ENCODE measurements around the gene PPIF.

PPIF gene

DNA sequence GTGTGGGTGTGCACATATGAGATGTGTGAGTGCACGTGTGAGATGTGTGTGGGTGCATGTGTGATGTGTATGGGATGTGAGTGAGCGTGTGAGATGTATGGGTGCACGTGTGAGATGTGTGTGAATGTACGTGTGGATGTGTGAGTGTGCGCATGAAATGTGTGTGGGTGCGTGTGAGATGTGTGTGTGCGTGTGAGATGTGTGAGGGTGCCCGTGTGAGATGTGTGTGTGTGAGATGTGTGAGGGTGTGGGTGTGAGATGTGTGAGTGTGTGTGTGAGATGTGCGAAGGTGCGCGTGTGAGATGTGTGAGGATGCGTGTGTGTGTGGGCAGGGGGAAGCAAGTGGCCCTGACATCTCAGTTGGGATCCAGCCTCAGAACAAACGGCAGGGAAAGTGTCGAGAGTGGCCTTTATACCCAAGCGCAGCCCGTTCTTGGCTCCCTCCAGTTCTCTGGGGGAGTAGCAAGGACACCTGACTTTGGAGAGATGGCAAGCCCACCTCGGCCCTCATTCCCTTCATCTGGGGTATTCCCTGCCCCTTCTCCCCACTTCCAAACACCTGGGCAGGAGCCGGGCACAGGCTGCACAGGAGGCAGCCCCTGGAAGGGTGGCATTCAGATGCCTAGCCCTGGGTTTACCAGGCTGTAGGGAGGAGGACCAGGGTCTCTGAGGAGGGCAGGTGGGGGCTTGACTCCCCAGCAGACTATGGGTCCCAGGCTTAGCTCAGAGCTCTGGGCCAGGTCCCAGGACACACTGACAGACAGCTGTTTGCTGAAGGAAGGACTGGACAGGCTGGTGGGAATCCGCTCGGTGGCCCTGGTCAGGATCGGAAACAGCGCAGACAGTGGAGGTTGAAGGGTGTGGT lies 31.6 kb downstream of the PPIF start:
- TF ChIP-seq POLR2AphosphoS5 (IDR thresholded peaks at IDR 0.05; ENCODE audit: low read depth, low read length) (no peak), TAF1 (IDR thresholded peaks at IDR 0.05; ENCODE audit: borderline replicate concordance, insufficient read depth, low read length) (no peak), REST (IDR thresholded peaks at IDR 0.05; ENCODE audit: insufficient read depth in 1 of 2, low read depth in 2 of 2, low read length in 2 of 2) (no peak)

- TF ChIP-seq POLR2AphosphoS5 (IDR thresholded peaks at IDR 0.05; ENCODE audit: low read depth, low read length), result no peak
- TF ChIP-seq FOXP2 (optimal IDR thresholded peaks at IDR 0.05; ENCODE audit: borderline replicate concordance, extremely low read depth, extremely low read length, insufficient read depth), result no peak
- no peak for TF ChIP-seq SIN3A (IDR thresholded peaks at IDR 0.05; ENCODE audit: borderline replicate concordance, insufficient read depth, low read length)
- TF ChIP-seq REST (IDR thresholded peaks at IDR 0.05; ENCODE audit: insufficient read depth in 1 of 2, low read depth in 2 of 2, low read length in 2 of 2), result no peak
- no peak for TF ChIP-seq TAF1 (IDR thresholded peaks at IDR 0.05; ENCODE audit: borderline replicate concordance, insufficient read depth, low read length)
Measured at GRCh38 chr10:79379512-79380124, 32.3 kb downstream of the PPIF start.

DNA sequence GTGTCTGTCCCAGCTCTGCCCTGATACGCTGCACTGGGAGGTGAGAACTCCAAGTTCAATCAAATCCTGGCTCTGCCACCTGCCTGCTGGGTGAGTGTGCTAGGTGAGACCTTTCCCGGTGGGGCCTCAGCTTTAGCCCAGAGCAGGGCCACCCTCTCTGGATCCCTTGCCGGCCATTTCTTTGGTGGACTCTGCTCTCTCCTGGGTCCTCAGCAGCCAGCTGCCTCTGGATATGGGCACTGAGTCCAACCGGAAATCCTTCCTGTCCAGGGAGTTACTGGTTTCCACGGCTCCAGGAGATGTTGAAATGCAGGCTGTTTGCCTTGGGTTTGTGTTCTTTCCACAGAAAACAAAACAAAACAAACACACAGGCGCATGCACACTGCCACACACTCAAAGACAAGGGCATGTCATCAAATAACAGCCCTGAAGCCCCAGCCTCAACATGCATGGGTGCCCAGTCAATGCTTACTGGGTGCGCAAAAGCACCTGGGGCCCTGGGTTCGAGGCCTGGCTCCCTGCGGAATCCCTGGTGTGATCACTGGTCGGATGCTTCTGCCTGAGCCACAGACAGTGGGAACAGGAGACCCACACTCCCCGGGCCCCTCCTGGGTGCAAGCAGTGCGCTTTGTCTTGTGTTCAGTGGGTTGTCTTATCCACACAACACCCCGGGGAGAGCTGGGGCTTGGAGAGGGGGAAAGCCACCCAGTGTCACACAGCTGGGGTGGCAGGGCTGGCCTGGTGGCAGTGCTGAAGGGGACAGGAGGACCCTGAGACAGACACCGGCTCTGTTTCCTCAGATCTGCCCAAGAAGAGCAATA lies 33.1 kb downstream of the PPIF start:
- TF ChIP-seq SIN3A (IDR thresholded peaks at IDR 0.05; ENCODE audit: borderline replicate concordance, insufficient read depth, low read length) (no peak), TAF1 (IDR thresholded peaks at IDR 0.05; ENCODE audit: borderline replicate concordance, insufficient read depth, low read length) (no peak), POLR2AphosphoS5 (IDR thresholded peaks at IDR 0.05; ENCODE audit: low read depth, low read length) (no peak), FOXP2 (optimal IDR thresholded peaks at IDR 0.05; ENCODE audit: borderline replicate concordance, extremely low read depth, extremely low read length, insufficient read depth) (no peak), REST (IDR thresholded peaks at IDR 0.05; ENCODE audit: insufficient read depth in 1 of 2, low read depth in 2 of 2, low read length in 2 of 2) (no peak)

DNA sequence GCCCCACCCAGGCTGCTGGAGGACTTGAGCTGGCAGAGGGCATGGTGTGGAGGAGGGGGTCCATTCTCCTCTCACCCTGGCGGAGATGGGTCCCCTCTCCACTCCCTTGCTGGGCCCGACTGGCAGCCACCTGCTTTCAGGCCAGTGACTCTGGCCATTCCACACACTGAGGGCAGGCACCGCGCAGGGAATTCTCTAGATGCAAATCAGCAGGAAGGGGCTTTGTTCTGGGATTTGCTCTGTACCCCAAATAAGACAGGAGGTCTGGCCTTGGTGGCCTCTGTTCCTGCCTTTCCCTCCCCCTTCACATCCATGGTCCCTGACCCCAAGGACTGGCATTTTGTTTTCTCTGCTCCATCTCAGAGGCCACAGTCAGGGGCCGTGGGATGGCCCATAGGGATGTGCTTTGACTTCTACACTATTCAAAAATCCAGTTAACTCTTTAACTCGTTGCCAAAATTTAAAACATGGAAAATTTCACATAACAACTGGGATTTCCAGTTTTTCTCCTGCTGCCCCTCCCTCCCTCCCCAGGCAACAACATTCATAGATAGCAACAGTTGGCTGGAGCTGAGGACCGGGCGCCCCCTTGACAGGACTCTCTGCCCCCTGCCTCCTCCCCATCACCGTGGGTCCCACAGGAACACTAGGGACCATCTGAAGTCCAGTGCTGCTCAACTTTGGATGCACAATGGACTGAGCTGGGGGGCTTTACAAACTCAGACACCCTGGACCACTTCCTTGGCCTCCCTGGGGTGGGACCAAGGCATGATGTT lies 33.9 kb downstream of the PPIF start:
- no peak for TF ChIP-seq REST (IDR thresholded peaks at IDR 0.05; ENCODE audit: insufficient read depth in 1 of 2, low read depth in 2 of 2, low read length in 2 of 2)
- TF ChIP-seq TAF1 (IDR thresholded peaks at IDR 0.05; ENCODE audit: borderline replicate concordance, insufficient read depth, low read length), result no peak
- TF ChIP-seq FOXP2 (optimal IDR thresholded peaks at IDR 0.05; ENCODE audit: borderline replicate concordance, extremely low read depth, extremely low read length, insufficient read depth), result no peak
